Activated T-helper 9 cell treated with anti-CD3 and anti-CD28 coated beads, Interleukin-2, amount 50 U/mL, for 16 hours (primary cell): ENCODE measurements around the gene NRG2.

Experiments
- DNase-seq: peaks from one replicate; pipeline ENCODE4 v3.0.0-alpha.2; 2020; ENCODE audit warnings: low read depth

NRG2 gene

DNA sequence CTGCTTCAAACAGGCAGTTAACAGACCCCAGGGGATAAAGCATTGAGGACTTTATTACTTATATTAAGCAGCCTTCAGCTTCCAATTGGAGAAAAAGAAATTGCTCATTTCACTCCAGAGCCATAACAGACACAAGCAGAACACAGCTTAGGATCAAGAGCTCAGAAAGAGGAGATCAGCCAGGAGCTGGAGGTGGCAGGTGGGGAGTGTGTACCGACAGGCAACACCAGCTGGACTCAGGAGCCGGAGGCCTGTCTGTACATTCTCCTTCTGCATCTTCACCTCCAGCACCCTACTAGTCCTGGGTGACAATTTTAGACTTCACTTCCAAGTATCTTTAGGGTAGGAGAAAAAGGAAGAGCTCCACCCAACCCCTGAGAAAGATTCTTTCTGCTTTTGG lies 35.8 kb downstream of the NRG2 start:
- no peak for DNase-seq

DNA sequence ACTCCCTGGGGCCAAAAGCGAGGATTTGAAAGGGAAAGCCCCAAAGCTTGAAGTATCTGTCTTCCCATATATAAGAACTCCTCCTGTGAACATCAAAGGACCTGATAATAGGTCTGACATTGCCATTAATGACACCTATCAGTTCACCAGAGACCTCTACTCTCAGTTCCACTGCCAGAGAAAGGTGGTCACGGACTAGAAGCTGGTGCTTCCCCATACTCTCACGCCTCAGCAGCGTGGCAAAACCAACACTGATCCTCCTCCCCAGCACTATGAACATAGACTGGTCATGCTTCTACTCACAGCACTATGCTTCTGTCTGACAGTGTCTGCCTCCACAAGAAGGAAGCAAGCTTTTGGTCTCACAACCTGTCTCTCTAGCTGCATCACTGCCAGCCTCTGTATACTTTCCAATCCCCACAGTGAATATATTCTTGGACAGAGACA lies 37.9 kb downstream of the NRG2 start:
- no peak for DNase-seq

DNA sequence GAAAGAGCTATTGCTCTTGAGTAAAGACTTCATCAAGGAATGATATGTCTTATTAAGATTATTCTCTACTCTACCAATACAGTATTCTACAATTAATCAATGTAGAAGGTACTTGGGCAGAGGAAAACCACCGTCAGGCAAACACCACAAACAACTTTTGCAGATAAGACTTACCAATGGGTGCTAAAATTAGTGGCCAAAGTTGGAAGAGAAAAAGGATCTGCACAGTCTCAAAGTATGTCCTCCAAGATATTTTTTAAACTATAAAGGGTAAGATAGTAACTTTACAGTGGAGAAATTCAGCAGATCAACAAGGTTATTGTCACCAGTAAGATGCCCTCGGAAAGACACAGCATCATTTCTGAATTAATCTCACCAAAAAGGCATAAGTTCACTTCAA lies 38.9 kb downstream of the NRG2 start:
- DNase-seq, result no peak

DNA sequence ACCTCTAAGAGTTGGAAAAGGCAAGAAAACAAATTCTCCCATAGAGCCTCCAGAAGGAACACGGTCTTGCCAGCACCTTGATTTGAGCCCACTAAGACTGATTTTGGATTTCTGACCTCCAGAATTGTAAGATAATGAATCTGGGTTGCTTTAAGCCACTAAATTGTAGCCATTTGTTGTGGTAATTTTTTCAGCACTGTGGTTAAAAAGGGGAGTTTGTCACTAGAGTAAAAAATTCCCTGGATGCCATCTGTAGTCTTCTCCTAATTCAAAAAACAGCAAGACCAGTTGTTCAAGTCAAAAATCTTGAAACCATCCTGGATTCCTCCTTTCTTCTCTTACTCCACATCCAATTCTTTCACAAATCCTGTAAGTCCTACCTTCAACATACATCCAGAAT lies 39.6 kb downstream of the NRG2 start:
- no peak for DNase-seq

DNA sequence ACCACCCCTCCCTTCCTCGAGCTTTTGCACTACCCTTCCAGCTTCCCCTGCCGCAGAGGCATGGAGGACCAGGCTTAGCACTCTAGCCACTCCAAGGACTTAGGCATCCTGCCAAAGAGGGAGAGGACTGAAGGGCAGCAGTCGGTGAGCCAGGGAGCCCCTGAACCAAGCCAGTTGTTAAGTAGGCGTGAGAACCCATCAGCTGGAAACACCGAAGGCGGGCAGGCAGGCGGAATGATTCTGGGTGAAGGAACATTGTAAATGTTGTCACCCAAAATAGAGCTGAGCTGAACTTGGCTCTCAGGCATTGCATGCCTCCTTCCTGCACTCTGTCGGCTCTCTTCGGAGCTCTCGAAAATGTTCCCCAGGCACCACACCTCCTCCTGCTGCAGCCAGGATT lies 42.8 kb downstream of the NRG2 start:
- DNase-seq, result no peak

DNA sequence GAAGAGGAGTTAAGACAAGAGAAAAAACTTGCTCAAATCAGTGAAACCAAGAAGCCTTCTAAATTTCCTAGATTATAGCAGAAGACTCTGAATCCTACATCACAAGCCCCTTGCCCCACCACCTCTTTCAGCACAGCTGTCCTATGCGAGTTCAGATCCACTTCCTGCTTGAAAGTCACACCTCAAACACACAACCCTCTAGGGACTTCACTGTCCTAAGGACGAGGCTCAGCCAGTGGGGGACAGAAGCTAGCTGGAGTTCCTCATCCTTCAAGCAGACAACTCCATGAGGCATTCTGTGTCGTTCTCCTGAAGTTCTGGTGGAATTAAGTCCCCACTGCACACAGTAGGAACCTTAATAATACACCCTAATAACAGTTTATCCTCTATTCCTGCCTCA lies 44.3 kb downstream of the NRG2 start:
- DNase-seq, result no peak

DNA sequence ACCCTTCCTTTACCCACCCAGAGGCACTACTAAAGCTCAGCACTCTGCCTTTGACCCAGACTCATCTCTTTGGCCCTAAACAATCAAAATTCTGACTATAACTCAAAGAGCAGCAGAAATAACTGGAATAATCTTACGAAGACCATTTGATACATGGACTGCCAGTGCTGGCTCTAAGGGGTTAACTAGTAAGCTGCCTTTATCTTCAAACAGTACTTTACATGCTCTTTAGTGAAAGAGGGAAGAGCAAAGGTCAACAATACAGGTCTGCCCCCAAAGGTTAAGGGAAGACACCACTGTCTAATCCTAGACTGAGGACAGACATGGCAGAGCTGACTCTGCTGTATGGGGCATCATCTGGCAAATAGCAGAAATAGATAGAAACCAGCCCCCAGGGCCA lies 45.8 kb downstream of the NRG2 start:
- no peak for DNase-seq

DNA sequence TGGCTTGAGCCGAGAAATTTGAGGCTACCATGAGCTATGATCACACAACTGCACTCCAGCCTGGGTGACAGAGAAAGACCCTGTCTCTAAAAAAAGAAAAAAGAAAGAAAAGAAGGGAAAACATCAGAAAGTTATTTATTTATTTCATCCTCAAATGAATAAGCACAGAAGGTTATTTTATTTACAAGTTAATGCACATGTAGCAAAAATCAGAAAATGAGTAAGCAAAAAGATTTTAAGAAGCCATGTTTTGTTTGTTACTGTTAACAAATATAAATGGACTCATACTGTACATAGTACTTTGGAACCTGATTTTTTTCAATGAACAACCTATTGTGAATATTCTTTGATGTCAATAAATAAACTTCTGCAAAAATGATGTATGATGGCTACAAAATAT lies 47.2 kb downstream of the NRG2 start:
- no peak for DNase-seq

DNA sequence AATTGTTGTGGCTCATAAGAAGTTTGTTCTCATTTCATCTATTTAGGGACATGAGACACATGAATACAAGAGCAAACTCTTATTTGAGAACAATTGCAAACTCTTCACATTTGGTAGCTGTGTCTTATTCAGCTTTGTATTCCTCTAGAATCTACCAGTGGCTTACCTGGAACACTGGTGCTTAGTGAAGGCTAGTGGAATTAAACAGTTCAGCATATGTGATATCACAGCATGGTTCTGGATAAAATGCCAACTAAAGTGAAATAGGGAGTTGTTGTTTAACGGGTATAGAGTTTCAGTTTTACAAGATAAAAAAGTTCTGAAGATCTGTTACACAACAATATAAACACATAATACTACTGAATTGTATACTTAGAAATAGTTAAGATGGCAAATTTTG lies 48.9 kb downstream of the NRG2 start:
- no peak for DNase-seq

DNA sequence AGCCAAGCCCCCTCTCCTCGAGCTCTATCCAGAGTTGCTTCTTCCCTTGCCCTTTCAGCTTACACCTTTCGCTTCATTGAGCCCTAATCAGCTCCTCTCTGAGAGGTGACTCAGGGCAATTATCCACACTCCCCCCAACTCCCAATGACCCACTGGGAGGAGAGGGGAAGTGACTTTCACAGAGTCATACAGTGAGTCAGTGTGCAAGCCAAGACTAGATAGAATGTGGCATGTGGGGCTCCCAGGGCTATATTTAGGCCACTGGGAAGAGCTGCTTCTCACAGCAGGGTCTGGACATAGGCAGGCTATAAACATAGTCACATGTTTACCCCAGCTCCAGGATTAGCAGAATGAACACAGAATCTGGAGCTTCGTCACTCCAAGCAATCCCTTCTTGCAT lies 57.4 kb downstream of the NRG2 start:
- no peak for DNase-seq

DNA sequence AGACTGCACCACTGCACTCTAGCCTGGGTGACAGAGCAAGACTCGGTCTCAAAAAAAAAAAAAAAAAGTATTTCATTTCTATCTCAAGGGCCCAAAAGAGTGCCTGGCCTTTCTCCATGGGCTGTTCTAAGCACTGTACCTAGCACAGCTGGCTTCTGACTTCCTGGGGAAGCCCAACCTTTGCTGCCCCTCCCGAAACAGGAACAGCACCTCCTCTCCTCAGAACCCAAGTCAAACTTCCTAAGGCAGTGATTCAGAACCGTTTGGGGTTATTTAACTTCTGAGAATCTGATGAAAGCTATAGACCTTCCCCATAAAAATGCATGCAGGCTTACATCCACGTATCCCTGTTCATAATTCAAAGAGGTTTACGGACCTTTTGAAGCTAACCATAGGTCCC lies 57.8 kb downstream of the NRG2 start:
- no peak for DNase-seq

DNA sequence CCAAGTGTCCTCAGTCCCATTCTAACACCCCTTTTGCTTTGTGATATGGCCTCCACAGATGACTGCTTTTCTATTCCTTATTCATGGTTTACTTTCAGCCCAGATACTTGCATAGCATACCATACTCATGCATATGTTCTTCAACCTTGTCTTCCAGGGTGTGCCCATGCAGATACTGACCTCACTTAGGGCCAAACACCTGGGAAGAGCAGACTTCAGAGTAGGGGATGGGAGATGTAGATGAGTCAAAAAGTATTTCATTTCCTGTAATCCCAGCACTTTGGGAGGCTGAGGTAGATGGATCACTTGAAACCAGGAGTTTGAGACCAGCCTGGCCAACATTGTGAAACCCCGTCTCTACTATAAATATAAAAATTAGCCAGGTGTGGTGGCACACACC lies 58.3 kb downstream of the NRG2 start:
- DNase-seq, result no peak

DNA sequence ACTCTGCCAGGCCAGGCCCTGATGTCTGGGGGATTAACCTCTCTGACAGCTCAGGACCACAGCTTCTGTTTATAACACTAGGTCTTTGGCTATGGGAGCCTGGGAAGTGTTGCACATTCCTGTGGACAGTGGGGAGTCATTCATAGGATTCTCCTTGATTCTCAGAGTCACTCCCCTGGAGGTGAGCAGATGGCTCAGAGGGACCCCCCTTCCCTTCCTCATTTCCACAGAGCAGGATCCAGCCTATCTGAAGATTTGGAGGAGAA lies 60.2 kb downstream of the NRG2 start:
- DNase-seq, result no peak

DNA sequence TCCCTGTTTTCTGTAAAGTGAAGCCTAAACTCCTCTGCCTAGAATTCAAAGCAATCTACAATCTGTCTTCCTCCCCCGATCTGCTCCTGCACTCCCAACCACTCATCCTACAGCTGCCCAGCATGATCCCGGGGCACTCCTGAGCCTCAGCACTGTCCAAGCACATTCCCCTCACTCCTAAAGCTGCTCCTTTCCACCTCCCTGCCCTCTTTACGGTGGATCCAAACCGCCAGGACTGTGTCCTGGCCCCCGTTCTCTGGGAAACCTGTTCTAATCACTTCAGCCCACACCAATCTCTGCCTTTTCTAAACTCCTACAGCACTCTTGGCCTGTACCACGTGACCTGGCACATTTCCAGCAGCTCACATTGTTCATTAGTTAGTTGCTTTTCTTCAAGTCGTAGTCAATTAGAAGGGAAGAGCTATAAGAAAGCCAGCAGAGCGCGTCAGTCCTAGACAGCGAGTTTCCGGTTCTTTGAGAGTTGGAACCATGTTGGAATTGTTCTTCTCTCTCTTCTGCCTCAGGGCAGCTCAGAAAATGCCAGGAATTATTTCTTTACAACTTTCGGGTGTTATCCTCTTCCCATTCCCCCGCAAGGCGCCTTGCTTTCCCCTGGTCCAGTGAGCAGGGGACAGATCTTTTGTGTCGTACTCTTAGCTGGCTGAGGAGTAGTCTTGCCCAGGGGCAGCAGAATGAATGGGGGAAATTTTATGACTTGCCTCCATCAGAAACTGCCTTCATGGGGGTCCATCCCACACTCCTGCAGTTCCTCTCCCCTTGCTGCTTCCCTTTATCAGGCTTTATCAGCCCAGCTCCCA lies 60.7 kb downstream of the NRG2 start:
- DNase-seq, result no peak

DNA sequence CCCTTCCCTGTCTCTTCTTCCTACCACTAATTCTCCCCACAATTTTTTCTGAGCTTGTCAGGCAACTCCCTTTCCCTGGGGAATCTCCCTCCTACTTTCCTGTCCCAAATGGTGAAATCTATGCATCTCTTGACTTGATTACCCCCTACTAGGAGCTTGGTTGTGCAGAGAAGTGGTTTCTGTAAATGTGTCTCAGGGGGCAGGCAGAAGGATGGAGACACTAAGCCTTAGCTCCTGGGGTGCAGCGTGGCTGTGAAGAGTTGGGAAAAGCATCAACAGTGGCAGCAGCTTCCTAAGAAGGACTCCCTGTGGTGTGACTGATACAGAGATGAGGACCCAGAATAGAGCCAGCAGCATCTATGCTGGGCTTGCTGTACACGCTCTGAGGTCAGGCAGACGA lies 62.3 kb downstream of the NRG2 start:
- DNase-seq, result no peak

DNA sequence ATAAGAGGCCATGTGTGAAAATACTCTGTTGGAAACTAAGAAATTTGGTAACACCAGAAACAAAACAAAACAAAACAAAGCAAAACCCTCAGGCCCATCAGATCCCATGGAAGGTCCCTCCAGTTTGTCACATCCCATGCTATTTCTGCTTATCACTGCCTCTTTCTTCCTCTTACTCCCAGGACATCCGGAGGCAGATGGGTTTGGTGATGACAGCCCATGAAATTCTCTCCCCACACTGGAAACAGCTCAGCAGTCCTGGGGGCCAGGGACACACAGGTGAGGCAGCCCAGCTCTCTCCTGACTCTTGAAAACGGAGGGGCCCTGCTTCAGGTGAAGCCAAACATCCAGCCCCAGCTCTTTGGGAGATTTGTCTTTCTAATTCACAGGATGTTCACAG lies 63.2 kb downstream of the NRG2 start:
- DNase-seq, result no peak

DNA sequence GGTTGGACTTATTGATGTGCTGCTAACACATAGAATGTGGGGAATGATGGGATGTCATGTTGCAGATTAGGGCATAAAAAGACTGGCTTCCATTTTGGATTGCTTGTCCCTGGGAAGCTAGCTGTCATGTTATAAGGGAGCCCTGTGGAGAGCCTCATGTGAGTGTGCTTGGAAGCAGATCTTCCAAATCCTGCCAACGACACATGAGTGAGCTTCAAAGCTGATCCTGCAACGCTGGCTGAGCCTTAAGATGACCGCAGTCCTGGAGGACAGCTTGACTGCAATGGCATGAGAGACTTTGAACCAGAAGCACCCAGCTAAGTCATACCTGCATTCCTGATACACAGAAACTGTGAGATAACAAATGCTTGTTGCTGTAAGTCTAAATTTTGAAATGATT lies 63.6 kb downstream of the NRG2 start:
- no peak for DNase-seq

DNA sequence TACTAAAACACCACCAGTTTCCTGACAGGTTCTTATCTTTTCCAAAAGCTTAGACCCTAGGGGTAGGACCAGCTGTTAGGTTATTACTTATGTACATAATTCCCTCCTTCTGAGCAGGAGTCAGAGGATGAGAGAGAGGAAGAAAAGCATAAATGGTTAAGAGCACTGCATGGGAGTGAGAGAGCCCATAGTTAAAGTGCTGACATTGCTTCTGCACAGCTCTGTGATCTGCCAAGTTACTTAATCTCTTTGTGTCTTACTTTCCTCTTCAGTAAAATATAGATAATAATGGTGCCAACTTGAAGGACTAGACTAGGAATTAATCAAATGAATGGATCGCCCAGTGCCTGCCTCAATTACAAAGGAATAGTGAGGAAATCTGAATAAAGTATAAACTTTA lies 66.4 kb downstream of the NRG2 start:
- DNase-seq, result no peak

DNA sequence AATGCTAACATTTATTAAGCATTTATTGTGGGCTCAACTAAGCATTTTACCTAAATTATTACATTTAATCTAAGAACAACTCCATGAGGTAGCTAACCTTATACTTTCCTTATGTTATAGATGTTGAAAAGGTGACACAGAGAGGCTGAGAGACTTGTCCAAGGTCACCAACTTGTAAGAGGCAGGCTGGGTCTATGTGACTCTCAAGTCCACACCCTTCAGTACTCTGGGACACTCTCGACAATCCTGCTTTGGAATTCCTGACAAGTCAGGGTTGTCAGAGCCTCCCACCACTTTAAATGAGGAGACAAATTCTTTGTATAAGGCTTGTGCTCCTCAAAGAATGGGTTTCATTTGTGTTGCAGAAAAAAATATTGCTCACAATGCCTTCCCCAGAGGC lies 67.2 kb downstream of the NRG2 start:
- no peak for DNase-seq

DNA sequence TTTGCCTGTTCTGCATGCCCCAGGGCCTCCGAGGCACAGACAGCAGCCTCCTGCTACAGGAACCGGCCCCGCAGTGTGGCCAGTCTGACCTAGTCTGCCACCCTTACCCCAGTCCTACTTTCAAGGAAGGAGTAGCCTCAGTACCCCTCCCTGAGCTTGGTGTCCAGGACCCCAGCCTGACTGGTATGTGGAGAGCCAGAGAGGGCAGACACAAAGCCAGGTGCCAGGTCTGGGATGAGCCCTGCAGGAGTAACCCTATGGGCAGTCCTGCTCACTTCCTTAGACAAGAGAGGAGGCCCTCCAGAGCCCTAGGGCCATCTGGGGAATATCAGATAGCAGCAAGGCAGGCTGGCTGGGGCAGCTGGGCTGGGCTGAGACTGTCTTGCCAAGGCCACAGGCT lies 67.8 kb downstream of the NRG2 start:
- no peak for DNase-seq

DNA sequence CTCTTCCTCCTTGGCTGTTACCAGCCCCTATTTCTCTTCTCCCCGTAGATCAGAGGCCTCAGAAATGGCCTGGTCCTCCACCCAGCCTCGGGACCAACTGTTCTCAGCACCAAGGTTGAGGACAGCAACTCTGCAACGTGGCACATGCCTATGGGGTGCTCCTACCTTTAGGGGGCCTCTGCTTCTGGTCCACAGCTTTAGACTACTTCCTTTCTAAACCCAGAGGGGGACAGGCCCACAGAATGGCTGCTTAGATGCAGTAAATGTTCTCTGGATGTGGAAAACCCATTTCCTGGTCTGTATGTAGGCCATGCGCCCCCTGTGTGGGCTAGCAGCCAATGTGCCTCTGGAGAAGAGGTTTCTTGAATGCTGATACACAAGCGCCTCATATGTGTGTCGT lies 68.4 kb downstream of the NRG2 start:
- no peak for DNase-seq

DNA sequence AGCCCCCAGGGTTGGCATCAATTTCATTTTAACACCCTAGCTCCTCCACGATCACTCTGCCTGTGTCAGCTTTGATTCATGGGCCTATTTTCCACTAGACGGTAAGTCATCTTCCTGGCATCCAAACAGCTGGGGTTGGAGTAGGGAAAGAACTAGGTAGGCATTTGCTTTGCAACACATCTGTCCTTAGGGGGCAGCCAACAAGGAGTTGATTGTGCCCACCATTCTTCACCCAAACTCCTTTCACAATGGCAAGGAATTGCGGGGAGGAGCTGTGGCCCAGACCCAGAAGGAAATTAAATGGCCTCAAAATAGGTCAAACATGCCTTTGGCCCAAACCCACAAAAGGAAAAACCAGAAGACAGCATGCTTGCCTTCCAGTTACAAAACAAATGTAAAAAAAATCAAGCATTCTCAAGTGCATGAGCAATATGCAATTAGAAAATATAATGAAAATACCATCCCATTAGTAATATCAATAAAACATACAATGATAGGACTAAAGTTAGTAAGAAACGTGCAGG lies 71.8 kb downstream of the NRG2 start:
- no peak for DNase-seq

DNA sequence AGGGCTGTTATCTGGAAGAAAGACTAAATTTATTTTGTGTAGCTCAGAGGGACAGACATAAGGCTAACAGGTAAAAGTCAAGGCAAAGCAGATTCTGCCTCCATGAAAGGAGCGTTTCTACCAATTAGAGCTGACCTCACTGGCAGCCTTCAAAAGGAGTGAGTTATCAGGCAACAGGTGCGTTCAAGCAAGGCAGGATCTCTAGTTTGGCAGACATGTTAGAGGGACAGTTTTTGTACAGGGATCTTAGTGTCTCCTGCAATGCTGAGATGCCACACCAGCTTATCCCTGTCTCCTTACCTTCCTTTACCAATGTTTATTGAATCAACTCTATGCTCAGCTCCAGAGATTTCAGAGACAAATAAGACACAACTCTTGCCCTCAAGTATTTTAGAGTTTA lies 73.8 kb downstream of the NRG2 start:
- no peak for DNase-seq

DNA sequence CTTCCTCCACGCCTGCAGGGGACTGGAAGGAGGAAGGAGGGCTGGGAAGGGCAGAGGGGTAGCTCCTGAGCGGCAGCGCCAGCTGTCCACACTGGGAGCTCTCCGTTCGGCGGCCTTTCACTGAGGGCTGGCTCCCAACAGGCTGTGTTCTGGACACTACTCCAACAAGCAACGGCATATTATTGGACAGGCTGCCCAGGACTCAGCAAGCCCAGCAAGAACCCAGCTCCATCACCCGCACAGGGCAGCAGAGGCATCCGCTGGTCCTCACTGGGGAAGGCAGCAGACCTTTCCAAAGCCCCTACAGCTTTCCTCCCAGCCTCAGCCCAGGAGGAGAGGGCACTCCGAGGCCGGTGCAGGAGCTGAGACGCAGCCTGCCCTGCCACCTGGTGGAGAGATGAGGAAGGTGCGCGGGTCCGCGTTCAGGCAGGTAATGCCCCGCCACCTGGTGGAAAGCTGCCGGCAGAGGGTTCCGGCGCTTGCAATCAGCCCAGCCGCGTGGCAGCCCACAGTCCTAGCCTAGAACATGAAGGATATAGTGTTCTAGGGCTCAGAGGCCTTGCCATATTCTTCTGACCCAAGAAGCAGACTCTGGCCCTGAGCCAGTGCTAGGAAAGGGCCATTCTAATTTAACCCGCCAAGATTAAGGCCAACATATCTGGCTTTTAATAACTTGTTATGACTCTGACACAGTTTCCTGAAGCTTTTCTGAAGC lies 74.4 kb downstream of the NRG2 start:
- DNase-seq, result peak; percentile 77
